Suprapubic skin (tissue), 4 donors: ENCODE data around the gene LZIC. TPM values are rescaled to one million over a fixed set of nuclear protein-coding genes. Genes with fewer than 3 reads are reported as not detected.
A peak's percentile ranks its signal among the peaks of the same experiment; 100 is the strongest.

Experiments
- DNase-seq, 2 donors: peaks; one replicate each; pipeline ENCODE4 v3.0.0-alpha.2; 2019; ENCODE audit warnings: low spot score in 2 of 2
- H3K27ac ChIP-seq: fragments of 200-600 bp; sonication (generic); one replicate; pipeline ENCODE4 v1.5.1; 2019
- H3K27me3 ChIP-seq: fragments of 200-600 bp; sonication (generic); one replicate; pipeline ENCODE4 v1.5.1; 2019
- H3K36me3 ChIP-seq: fragments of 200-600 bp; sonication (generic); one replicate; pipeline ENCODE4 v1.5.1; 2019
- H3K4me1 ChIP-seq: fragments of 200-600 bp; sonication (generic); one replicate; pipeline ENCODE4 v1.5.1; 2019
- H3K4me3 ChIP-seq: fragments of 200-600 bp; sonication (generic); one replicate; pipeline ENCODE4 v1.5.1; 2019; ENCODE audit warnings: mild to moderate bottlenecking
- H3K9me3 ChIP-seq: fragments of 200-600 bp; sonication (generic); one replicate; pipeline ENCODE4 v1.5.1; 2019
- CTCF ChIP-seq, 2 donors: fragments of 200-600 bp in 1 of 2; fragments of 450-650 bp in 1 of 2; sonication (generic) in 1 of 2; IDR thresholded peaks; one replicate each; pipeline ENCODE4 v1.5.1; 2016 to 2019; ENCODE audit warnings: antibody characterized with exemption in 2 of 2, mild to moderate bottlenecking in 1 of 2, moderate library complexity in 1 of 2
- EP300 ChIP-seq: sonication (generic); formaldehyde crosslinking; IDR thresholded peaks from one replicate; pipeline ENCODE4 v1.6.1; 2017; ENCODE audit warnings: antibody characterized with exemption
- POLR2A ChIP-seq, 2 donors: fragments of 450-650 bp; IDR thresholded peaks; one replicate each; pipeline ENCODE4 v1.6.1; 2017; ENCODE audit warnings: antibody characterized with exemption in 2 of 2, mild to moderate bottlenecking in 2 of 2, moderate library complexity in 2 of 2
- POLR2AphosphoS5 ChIP-seq, 3 donors: sonication (generic); formaldehyde crosslinking; IDR thresholded peaks; one replicate each; pipeline ENCODE4 v1.6.1; 2017; ENCODE audit warnings: antibody characterized with exemption in 3 of 3
- WGBS: methylation state at CpG from one replicate; pipeline ENCODE4 v1.1.5; 2018; 5-methylcytosine and 5-hydroxymethylcytosine counted together
- total RNA-seq, 4 donors: library from RNA; depleted of rRNA; stranded (reverse); fragments of >200 nt; gene quantifications; one replicate each; pipeline ENCODE4 v1.1.0, GENCODE V29; 2016

LZIC gene
- total RNA-seq, 4 donors from 2014 or later: 19.8 to 33.4 (median 23.5) TPM

- Histone ChIP-seq H3K27ac (peak overlapping the region; percentile 77), H3K36me3 (no peaks in the 10 kb centered on the region), H3K4me1 (peaks cover 75% of the 10 kb centered on the region), H3K4me3 (no peak overlapping the region), H3K9me3 (no peaks in the 10 kb centered on the region), H3K27me3 (no peaks in the 10 kb centered on the region)
- no peak for DNase-seq
- TF ChIP-seq EP300 (no peak), CTCF (IDR thresholded peaks at IDR 0.05) (no peak), POLR2AphosphoS5 (IDR thresholded peaks at IDR 0.05) (no peak), POLR2A (IDR thresholded peaks at IDR 0.05) (no peak)
- 73% methylated on average over 9 of the region's 9 CpGs for WGBS
These were observed 41.8 kb downstream of the LZIC start for GRCh38 chr1:9901148-9902059.

GRCh38 chr1:9900142-9901043 is 42.8 kb downstream of the LZIC start:
- Histone ChIP-seq H3K9me3 (no peaks in the 10 kb centered on the region), H3K4me1 (peaks cover 67% of the 10 kb centered on the region), H3K27me3 (no peaks in the 10 kb centered on the region), H3K27ac (peak overlapping the region; percentile 77), H3K4me3 (no peak overlapping the region), H3K36me3 (no peaks in the 10 kb centered on the region)
- whole genome bisulfite sequencing: 61% methylated on average over 14 of the region's 18 CpGs
- no peak for DNase-seq
- TF ChIP-seq POLR2A (IDR thresholded peaks at IDR 0.05) (no peak), CTCF (IDR thresholded peaks at IDR 0.05) (peak in 1 of 2 donors; percentile 11)

GRCh38 chr1:9894115-9894514 is 49.1 kb downstream of the LZIC start:
- Histone ChIP-seq H3K9me3 (no peaks in the 10 kb centered on the region), H3K27me3 (no peaks in the 10 kb centered on the region), H3K36me3 (peaks cover 3% of the 10 kb centered on the region), H3K4me1 (peaks cover 75% of the 10 kb centered on the region), H3K4me3 (peak overlapping the region; percentile 5), H3K27ac (peak overlapping the region; percentile 94)
- DNase-seq: no peak
- TF ChIP-seq POLR2AphosphoS5 (IDR thresholded peaks at IDR 0.05) (no peak), POLR2A (IDR thresholded peaks at IDR 0.05) (no peak), EP300 (no peak), CTCF (IDR thresholded peaks at IDR 0.05) (no peak)
- 37% methylated on average over 3 of the region's 3 CpGs for WGBS

- H3K27ac ChIP-seq: peak overlapping the region; percentile 94
- WGBS: 47% methylated on average over 13 of the region's 14 CpGs
- peaks cover 3% of the 10 kb centered on the region for H3K36me3 ChIP-seq
- TF ChIP-seq POLR2A (IDR thresholded peaks at IDR 0.05) (peak in 1 of 2 donors; percentile 34), EP300 (no peak), CTCF (IDR thresholded peaks at IDR 0.05) (no peak), POLR2AphosphoS5 (IDR thresholded peaks at IDR 0.05) (peak in 1 of 3 donors; percentile 45)
- peaks cover 80% of the 10 kb centered on the region for H3K4me1 ChIP-seq
- H3K9me3 ChIP-seq: no peaks in the 10 kb centered on the region
- H3K4me3 ChIP-seq: peak overlapping the region; percentile 5
- H3K27me3 ChIP-seq: no peaks in the 10 kb centered on the region
- no peak for DNase-seq
These were observed 50.3 kb downstream of the LZIC start for GRCh38 chr1:9892563-9893528.
